Panc1 (cell line): ENCODE results near the gene HNRNPM. TPM values are rescaled to one million over a fixed set of nuclear protein-coding genes. Genes with fewer than 3 reads are reported as not detected.

Experiments
- ATAC-seq: fragments of 200-7000 bp; cut with Tn5 transposase; 2 replicates; pipeline ENCODE4 v1.9.1; 2020; ENCODE audit warnings: mild to moderate bottlenecking, moderate library complexity
- BruUV-seq: library from RNA; stranded (reverse); fragments of 400-500 nt; replicated peaks from 2 replicates; lab custom pipeline; 2021; lab: Mats Ljungman, UMichigan
- CTCF ChIA-PET: fragments of 300-600 bp; sonication (Branson Sonifier 250); formaldehyde crosslinking; loops from one replicate; lab custom pipeline; 2022; ENCODE audit warnings: antibody characterized with exemption; lab: Charles Lee
- POLR2A ChIA-PET: fragments of 300-600 bp; sonication (Branson Sonifier 250); formaldehyde crosslinking; loops from one replicate; lab custom pipeline; 2022; ENCODE audit warnings: antibody characterized with exemption; lab: Charles Lee
- DNase-seq: peaks from one replicate; pipeline ENCODE4 v3.0.0-alpha.2; 2010; ENCODE audit warnings: low read depth, low spot score
- H3K27ac ChIP-seq: 2 replicates; pipeline ENCODE4 v1.5.1; 2011; ENCODE audit warnings: mild to moderate bottlenecking, low read length, inconsistent platforms
- H3K27me3 ChIP-seq: fragments of 200-500 bp; sonication (Bioruptor generic); 2 replicates; pipeline ENCODE4 v1.6.0; 2014; ENCODE audit warnings: low read length, inconsistent platforms; ENCODE audit not compliant: control insufficient read depth, insufficient read depth
- H3K36me3 ChIP-seq: fragments of 200-500 bp; sonication (Bioruptor generic); 2 replicates; pipeline ENCODE4 v1.5.1; 2014; ENCODE audit warnings: inconsistent platforms, mild to moderate bottlenecking, low read length, moderate library complexity; ENCODE audit not compliant: control insufficient read depth, insufficient read depth
- H3K4me1 ChIP-seq: 2 replicates; pipeline ENCODE4 v1.5.1; 2011; ENCODE audit warnings: inconsistent platforms, mild to moderate bottlenecking, low read length, moderate library complexity; ENCODE audit not compliant: control insufficient read depth, insufficient read depth
- H3K4me3 ChIP-seq, 2 experiments: 2 replicates each; pipeline ENCODE4 v1.5.1; 2011 to 2012; ENCODE audit warnings: low read depth in 2 of 2, low read length in 2 of 2, mild to moderate bottlenecking in 2 of 2, inconsistent platforms in 1 of 2, moderate library complexity in 1 of 2
- H3K9me3 ChIP-seq: fragments of 200-500 bp; sonication (Bioruptor generic); 2 replicates; pipeline ENCODE4 v1.5.1; 2014; ENCODE audit warnings: low read depth, mild to moderate bottlenecking, inconsistent platforms, low read length, moderate library complexity; ENCODE audit not compliant: control insufficient read depth, insufficient read depth
- CTCF ChIP-seq: fragments of 450-650 bp; IDR thresholded peaks from 2 replicates; pipeline ENCODE4 v1.5.1; 2017; ENCODE audit warnings: mild to moderate bottlenecking
- POLR2AphosphoS5 ChIP-seq: IDR thresholded peaks from 2 replicates; pipeline ENCODE4 v1.6.1; 2012; ENCODE audit warnings: mild to moderate bottlenecking, low read depth, low read length, moderate library complexity
- SIN3A ChIP-seq: IDR thresholded peaks from 2 replicates; pipeline ENCODE4 v1.6.1; 2012; ENCODE audit warnings: low read depth, mild to moderate bottlenecking, low read length, moderate library complexity, borderline replicate concordance; ENCODE audit not compliant: insufficient read depth
- TCF7L2 ChIP-seq: IDR thresholded peaks from 2 replicates; pipeline ENCODE4 v1.6.1; 2011; ENCODE audit warnings: mild to moderate bottlenecking, low read depth, low read length, inconsistent platforms
- in situ Hi-C: cut with HindIII; loops from 2 replicates; pipeline ENCODE4 v1.10.0; 2016; ENCODE audit warnings: low sequenced_read_pairs, low pct_unique_long_range_greater_than_20kb
- intact Hi-C: fragments of 100-400 bp; cut with micrococcal nuclease; formaldehyde crosslinking; loops from one replicate; pipeline ENCODE4 v1.10.0; 2022; ENCODE audit not compliant: unreplicated experiment
- total RNA-seq: library from RNA; stranded (reverse); gene quantifications from one replicate; pipeline ENCODE4 v1.2.1, GENCODE V29; 2021; ENCODE audit not compliant: unreplicated experiment
- TF ChIP-seq, protein P1 (sequence below), 2 experiments: IDR thresholded peaks; 2 replicates each; pipeline ENCODE4 v1.6.1; 2011 to 2012; ENCODE audit warnings: low read depth in 2 of 2, control low read depth in 1 of 2, low read length in 1 of 2, mild to moderate bottlenecking in 1 of 2, moderate library complexity in 1 of 2; ENCODE audit not compliant: insufficient read depth in 1 of 2

The HNRNPM gene
- total RNA-seq, 1 experiment from 2014 or later = 225 TPM

DNA sequence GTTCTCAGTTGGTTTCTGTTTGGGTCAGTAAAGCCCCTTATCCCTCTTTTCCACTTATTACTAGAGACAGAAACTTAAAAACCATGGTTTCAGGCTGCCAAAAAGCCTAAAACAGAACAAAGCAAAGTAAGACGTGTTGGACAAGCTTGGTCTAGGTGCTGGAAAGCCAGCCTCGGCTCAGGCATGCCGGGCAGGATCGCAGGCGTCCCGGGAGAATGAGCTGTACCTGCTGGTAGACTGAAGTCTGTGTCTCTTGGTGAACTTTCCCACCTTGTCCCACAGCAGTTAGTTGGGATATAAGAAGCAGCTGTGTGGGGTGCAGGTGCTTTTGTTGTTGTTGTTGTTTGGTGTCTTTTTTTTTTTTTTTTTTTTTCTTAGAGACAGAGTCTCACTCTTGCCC, 36.8 kb downstream of the HNRNPM start:
- Histone ChIP-seq H3K27ac (no peak overlapping the region), H3K9me3 (no peaks in the 10 kb centered on the region), H3K4me3 (no peak overlapping the region), H3K36me3 (peaks cover 8% of the 10 kb centered on the region), H3K4me1 (no peaks in the 10 kb centered on the region), H3K27me3 (no peaks in the 10 kb centered on the region)
- intact Hi-C loops = no loop called here
- CTCF ChIA-PET = no interaction called here
- no TSS peak for BruUV-seq
- no peak for ATAC-seq
- in situ Hi-C loops = no loop called here
- no peak for DNase-seq
- POLR2A ChIA-PET = no interaction called here
- TF ChIP-seq SIN3A (no peak), TCF7L2 (no peak), POLR2AphosphoS5 (no peak), CTCF (no peak)
- TF ChIP-seq, protein P1, sequence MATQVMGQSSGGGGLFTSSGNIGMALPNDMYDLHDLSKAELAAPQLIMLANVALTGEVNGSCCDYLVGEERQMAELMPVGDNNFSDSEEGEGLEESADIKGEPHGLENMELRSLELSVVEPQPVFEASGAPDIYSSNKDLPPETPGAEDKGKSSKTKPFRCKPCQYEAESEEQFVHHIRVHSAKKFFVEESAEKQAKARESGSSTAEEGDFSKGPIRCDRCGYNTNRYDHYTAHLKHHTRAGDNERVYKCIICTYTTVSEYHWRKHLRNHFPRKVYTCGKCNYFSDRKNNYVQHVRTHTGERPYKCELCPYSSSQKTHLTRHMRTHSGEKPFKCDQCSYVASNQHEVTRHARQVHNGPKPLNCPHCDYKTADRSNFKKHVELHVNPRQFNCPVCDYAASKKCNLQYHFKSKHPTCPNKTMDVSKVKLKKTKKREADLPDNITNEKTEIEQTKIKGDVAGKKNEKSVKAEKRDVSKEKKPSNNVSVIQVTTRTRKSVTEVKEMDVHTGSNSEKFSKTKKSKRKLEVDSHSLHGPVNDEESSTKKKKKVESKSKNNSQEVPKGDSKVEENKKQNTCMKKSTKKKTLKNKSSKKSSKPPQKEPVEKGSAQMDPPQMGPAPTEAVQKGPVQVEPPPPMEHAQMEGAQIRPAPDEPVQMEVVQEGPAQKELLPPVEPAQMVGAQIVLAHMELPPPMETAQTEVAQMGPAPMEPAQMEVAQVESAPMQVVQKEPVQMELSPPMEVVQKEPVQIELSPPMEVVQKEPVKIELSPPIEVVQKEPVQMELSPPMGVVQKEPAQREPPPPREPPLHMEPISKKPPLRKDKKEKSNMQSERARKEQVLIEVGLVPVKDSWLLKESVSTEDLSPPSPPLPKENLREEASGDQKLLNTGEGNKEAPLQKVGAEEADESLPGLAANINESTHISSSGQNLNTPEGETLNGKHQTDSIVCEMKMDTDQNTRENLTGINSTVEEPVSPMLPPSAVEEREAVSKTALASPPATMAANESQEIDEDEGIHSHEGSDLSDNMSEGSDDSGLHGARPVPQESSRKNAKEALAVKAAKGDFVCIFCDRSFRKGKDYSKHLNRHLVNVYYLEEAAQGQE (IDR thresholded peaks at IDR 0.05; ENCODE audit: insufficient read depth in 1 of 2, low read depth in 2 of 2, low read length in 1 of 2) = no peak

DNA sequence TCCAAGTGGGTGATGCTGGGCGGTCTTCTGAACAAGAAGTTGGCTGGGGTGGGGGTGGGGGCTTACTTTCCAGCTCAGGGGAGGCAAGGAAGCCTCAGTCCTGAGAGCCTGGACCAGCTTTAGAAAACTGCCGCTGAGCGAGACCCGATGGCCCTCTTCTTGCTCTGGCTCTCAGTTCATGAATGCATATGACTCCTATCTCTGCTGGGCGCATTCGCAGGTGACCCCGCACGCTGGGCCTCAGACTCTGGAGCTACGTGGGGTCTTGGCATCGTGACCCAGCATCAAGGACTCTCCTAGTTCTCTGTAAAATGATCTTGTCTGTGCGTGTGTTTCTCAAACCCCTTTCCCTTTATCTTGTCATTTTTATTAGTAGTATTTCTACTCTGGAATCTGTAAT, 37.9 kb downstream of the HNRNPM start:
- H3K36me3 ChIP-seq = peaks cover 8% of the 10 kb centered on the region
- POLR2A ChIA-PET = no interaction called here

More for the DNA sequence above, 37.9 kb downstream of the HNRNPM start:
- ATAC-seq = no peak
- TF ChIP-seq SIN3A (no peak), POLR2AphosphoS5 (no peak), CTCF (no peak), TCF7L2 (no peak)
- TF ChIP-seq, protein P1 (IDR thresholded peaks at IDR 0.05; ENCODE audit: insufficient read depth in 1 of 2, low read depth in 2 of 2, low read length in 1 of 2) = no peak
- intact Hi-C loops (no loop called here), in situ Hi-C loops (no loop called here)
- CTCF ChIA-PET = interaction anchor here (0.6 kb wide), 1 partner anchor 17 kb away, joined by 6 read pairs; no protein-coding TSS in a partner anchor
- no peaks in the 10 kb centered on the region for H3K9me3 ChIP-seq
- no peak overlapping the region for H3K27ac ChIP-seq
- DNase-seq = no peak
- no peaks in the 10 kb centered on the region for H3K4me1 ChIP-seq
- no TSS peak for BruUV-seq
- H3K4me3 ChIP-seq = no peak overlapping the region
- H3K27me3 ChIP-seq = no peaks in the 10 kb centered on the region
